Activated gamma-delta T cell (primary cell): Measurements from ENCODE around the gene CTSO.
"Not testable (repeated sequence)": the region's sequence is repeated elsewhere in the genome, so short reads cannot be mapped to it uniquely, and the experiment has no call there.

Experiments
- DNase-seq: peaks from one replicate; lab custom pipeline; 2025; lab: John Stamatoyannopoulos, UW

CTSO gene

DNA sequence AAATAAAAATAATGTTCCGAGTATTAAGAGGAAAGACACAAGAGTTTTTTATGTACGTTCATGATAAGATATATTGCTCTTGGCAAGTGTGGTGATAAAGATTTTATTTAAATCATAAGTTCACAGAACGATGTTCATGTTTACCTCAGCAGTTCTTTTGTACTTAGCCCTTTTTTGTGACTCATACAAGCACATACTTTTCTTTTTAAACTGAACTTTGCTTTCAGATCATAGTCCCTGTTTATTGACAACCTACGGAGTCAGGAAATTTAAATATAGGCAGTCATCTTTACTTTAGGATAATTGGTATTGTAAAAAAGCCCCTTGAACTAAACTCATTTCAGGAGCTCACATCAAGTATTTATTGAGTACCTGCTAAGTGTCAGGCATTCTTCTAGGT, 1.3 kb upstream of the CTSO start:
- DNase-seq = no peak

DNA sequence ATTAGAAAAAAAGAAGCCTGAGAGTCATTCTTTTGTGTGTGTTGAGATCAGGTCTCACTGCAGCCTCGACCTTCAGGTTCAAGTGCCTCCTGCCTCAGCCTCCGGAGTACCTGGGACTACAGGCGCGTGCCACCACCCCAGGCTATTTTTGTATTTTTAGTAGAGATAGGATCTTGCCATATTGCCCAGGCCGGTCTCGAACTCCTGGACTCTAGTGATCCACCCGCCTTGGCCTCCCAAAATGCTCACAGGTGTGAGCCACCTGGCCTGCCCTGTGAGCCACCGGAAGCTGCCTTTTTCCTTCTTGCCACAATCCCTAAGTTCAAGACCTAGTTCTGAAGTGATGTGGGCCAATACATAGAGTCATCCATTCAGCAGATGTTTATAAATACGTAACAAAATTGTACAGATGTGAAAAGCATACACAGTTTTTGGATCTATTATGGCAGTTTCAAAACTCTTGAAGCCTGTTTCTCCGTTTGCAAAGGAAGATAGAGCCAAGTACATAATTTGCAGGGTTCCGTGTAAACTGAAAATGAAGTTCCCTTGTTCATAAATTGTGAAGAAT, 536 bp upstream of the CTSO start:
- DNase-seq = no peak

DNA sequence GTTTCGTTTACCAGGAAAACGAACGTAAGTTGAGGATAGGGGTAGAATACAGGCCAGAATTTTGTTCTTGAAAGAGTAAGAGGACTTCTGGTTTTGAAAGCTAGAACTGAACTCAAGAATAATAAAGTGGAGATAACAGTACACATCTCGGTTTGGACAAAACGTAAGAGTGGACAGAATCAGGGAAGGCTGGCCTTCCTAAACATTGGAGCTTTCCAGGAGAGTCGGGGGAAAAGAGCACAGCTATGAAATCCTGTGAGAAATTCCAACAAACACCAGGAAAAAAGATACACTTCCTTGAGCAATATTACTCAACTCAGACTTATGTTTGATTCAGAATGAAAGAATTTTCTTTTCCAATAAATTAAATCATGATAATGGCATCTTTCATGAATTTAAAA, 1.2 kb downstream of the CTSO start:
- DNase-seq = no peak

DNA sequence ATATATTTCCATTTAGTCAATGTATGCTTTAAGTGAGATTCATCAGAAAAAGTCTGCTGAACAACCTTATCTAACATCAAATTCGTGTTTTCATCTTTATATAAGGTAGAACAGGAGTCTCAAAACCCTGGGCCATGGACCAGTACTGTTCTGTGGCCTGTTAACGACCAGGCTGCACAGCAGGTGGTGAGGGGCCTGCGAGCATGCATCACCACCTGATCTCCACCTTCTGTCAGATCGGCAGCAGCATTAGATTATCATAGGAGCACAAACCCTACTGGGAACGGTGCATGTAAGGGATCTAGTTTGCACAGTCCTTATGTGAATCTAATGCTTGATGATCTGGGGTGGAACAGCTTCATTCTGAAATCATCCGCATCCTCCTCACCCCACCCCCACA, 3.2 kb downstream of the CTSO start:
- DNase-seq = no peak

DNA sequence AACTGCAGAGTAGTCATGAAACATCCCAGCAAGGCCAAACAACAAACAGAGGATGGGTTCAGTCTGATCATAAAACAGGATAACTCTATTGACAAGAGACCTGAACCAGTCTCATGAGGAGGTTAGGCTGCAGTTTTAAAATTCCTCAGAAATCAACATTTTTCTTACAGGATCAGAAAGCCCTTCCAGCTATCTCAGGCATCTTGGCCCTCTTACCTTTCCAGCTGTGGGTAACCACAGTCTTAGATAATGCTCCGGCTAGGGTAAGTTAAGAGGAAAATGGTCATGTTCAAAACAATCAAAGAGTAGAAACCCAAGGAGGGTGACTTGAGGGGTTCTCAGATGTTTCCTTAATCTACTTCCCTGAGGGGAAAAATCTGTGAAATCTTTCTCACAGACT, 5.1 kb downstream of the CTSO start:
- no peak for DNase-seq

DNA sequence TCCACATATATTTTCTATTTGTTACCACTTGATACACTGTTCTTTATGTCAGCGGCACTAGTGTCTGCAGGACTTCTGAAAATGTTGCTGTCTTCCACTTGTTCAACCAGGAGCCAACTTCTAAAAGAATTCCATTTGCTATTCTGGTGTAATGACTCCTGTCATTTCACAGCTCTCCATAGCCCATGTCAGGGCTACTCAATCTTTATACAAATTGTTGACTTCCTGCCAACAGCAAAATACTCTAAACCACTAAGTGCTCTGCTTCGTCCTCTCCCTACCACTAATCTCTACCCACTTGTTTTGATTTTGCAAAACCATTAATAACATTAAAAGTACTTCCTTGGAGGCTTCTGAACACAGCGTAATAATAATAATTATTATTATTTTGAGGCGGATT, 7.2 kb downstream of the CTSO start:
- no peak for DNase-seq

DNA sequence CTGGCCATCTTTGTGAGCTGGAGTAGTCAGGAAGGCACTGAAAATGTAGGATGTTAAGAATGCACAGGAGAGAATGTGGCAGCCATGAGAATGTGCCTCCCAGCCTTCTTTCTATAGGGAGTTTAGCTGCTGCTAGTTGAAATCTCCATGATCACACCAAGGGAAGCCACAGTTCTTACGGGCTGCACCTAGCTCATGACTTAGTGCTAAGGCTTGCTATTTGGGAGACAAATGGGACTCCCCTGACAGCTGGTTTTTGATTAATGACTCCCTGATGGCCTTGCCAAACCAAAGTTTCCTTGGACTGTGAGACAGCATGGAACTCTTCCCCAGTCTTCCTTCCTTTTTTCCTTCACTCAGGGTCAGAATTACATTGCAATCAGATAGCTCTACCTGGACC, 9.2 kb downstream of the CTSO start:
- DNase-seq = no peak

DNA sequence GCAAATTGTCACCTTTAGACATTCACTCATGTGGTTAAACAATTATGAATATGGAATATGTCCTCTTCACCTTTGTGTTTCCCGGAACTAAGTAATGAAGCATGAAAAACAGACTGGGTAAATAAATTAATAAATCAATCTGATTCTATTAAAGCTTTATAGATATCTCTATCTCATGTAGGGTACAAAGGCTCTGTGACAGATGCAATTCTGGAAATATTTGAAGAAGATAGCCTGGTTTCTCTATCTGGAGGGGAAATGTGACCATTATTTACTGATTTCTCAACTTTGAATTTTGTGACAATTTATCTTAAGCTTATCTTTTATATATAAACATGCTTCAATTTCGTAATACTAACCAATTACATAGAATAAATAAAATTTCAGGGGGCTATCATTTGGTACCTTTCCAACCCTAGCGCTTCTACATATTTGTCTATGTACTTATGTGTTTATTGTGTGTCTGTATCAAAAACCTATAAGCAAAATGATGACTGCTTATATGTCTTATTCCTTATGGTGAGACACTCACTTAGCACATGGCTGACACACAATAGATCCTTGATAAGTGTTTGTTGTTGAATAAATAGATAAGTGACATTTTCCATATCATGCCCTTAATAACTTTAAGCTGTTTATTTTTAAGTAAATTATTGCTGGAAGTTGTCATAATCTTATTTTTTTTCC, 9.9 kb downstream of the CTSO start:
- DNase-seq = no peak

DNA sequence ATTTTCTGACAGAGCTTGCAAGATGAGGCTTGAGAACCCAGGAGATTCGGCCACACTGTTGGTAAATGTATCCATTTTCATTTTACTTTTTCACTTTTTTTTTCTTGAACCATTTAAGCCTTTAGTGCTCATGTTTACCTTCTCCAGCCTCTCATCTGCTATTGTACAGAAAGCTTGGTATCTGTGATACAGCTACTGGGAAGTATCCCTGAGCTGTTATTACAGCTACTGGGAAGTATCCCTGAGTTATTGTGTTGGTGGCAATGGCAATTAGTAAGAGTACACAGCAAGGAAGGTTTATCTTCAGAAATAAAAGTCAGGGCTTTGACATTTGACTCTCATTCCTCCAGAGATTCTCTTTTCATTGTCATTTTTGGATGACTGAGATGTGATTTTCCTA, 11.8 kb downstream of the CTSO start:
- no peak for DNase-seq

DNA sequence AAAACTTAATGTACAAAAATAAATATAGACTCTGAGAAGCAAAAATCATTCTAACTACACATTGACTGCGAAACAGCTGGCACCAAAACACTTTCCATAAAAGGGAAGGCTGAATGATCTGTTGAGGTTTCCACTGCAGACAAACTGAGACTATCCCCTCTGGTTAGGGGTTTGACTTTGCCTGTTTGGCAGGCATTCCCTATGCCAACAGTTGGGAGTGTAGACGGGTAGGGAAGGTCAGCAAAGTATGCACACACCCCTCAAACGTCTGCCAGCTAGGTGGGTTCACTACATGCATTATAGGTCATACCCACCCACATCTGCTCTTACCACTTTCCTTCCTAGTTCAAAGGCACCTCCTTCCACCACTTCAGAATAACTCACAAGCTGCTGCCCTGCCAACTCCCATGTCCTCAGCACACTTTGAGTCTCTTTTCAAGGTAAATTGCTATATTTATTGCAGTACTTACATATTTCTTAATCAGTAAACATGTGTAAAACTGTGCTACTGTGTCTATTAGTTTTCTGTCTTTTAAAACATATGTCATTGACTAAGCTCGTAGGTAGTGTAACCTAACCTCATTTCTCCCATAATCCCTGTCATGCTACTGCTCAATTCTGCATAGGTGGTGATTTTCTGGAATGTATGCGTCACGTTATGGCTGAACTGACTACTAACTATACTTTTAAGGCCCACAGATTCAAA, 12.4 kb downstream of the CTSO start:
- DNase-seq = no peak

DNA sequence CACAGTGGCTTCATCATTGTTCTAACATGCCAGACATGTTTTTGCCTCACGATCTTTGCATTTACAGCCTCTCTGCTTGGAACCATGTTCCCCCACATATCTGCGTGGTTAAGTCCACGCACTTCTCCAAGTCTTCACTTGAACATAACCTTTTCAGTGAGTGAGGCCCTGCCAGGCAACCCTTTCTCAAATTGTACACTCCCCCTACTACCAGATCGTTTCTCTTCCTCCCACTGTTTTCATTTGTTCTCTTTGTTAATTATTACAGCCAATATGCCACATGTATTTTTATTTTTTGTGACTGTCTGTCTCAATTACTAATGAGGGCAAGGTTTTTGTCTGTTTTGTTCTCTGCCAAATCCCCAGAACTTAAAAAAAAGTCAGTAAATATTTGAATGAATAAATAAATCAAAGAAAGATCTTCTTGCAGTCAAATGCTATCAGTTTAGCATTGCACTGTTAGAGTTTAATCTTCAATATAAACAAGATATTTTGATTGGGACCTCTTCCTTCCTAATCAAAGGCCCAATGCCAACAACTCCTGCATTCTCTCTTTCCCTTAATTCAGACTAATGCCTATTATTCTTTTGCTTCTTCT, 18.2 kb downstream of the CTSO start:
- no peak for DNase-seq

DNA sequence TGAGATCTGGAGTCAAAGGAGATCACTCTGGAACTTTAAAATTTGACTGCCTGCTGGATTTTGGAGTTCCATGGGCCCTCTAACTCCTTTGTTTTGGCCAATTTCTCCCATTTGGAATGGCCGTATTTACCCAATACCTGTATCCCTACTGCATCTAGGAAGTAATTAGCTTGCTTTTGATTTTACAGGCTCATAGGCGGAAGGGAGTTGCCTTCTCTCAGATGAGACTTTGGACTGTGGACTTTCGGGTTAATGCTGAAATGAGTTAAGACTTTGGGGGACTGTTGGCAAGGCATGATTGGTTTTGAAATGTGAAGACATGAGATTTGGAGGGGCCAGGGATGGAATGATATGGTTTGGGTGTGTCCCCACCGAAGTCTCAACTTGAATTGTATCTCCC, 19.0 kb downstream of the CTSO start:
- DNase-seq = not testable (repeated sequence)

DNA sequence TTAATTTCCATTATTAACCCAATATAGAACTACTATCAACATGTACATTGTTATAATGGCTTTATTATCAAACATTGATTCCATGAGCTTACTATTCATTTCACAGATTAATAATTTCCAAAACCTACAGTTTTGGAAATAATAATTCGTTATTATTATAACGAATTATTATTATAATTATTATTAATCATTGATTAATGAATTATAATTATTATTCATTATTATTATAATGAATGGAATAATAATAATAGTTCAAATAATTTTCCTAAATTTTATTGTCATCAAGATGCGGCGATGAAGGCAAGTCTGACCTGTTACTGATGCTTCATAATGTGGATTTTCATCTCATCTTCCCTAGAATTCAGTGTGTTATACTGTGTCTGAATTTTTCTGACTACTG, 22.0 kb downstream of the CTSO start:
- no peak for DNase-seq

DNA sequence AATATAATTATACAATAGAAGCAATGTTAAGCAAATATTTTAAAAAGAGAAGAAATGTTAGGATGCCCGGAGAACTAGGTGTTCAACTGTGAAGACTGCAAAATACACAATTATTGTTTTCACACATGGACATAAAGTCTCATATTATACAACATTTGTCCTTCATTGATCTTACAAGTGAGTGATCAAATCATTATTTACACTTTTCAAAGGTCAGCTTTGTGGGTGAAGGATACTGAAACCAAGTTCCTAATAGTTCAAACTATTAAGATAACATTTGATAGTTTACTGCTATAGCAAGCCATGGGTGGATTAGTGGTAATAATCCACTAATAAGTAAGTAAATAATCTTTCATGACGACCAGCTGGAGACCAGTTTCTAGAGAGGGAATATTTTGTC, 23.3 kb downstream of the CTSO start:
- no peak for DNase-seq

DNA sequence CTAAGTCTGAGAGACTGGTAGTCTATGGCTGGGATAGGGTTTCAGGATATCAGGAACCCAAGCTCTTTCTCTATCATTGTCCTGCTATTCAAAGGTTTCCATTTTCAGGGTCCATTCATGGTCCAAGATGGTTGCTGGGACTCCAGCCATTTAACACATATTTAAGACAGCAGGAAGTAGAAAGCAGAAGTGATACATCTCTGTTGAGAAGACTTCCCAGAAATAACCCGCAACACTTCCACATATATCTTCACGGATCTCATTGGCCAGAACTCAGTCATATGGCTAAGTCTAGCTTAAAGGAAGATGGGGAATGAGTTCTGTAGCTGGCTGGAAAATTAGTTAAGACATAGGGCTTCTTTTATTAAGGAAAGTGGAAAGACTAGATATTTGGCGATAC, 23.8 kb downstream of the CTSO start:
- no peak for DNase-seq

DNA sequence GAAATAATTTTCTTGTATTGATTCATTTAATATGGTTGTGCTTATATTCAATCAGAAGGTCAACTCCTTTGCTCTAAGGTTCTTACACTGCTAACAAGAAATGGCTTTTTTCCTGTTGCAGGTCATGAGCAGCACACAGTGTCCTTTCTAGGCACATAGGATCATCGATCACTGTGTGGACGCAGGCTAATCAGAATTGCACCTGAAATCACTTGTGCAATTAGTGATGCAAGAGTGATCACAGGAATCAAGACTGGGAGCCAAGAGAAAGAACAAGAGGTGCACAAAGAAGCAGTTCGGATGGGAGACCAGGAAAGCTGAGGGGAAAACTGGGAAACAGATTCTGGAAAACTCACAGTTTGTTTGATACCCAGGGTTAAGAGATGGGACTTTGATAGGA, 29.0 kb downstream of the CTSO start:
- DNase-seq = no peak

DNA sequence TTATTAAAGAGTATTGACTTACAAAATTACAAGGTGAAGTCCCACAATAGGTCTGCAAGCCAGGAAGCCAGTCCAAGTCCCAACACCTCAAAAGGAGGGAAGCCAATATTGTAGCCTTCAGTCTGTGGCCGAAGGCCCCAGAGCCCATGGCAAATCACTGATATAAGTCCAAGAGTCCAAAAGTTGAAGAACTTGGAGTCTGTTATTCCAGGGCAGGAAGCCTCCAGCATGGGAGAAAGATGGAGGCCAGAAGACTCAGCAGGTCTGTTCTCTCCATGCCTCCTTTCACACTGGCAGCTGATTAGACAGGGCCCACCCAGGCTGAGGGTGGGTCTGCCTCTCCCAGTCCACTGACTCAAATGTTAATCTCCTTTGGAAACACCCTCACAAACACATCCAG, 32.1 kb downstream of the CTSO start:
- no peak for DNase-seq

DNA sequence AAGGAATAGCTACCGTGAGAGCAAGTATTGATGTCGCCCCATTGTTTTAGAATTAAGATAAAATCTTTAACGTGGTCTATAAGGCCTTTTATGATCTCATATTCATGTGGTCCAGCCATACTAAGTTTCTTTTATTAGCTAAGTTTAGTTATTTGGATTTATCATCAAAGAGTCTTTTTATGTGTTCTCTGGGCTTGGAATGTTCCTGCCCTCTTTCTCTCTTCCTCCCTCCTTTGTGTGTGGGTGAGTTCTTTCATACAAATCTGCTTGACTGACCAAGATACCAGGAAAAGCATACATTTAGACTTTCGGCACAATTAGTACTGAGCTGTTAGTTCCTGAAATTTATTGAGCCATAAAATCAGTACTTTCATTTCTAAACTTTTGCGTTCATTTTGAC, 38.9 kb downstream of the CTSO start:
- no peak for DNase-seq

DNA sequence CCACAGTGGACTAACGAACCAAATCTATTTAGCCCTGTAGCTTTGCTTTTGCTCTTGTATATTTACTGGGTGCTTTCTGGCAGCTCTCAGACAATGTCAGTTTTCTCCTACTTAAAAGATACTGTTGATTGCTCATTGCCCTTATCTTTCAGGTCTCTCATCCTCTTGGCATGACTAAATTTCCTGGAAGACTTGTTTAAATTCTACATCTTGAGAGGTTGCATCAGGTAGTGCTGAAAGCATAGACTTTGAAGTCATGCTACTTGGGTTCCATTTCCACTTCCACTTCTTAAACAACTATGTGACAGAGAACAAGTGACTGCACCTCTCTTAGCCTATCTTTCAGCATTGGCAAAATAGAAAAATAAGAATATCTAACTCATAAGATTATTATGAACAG, 41.8 kb downstream of the CTSO start:
- DNase-seq = no peak

DNA sequence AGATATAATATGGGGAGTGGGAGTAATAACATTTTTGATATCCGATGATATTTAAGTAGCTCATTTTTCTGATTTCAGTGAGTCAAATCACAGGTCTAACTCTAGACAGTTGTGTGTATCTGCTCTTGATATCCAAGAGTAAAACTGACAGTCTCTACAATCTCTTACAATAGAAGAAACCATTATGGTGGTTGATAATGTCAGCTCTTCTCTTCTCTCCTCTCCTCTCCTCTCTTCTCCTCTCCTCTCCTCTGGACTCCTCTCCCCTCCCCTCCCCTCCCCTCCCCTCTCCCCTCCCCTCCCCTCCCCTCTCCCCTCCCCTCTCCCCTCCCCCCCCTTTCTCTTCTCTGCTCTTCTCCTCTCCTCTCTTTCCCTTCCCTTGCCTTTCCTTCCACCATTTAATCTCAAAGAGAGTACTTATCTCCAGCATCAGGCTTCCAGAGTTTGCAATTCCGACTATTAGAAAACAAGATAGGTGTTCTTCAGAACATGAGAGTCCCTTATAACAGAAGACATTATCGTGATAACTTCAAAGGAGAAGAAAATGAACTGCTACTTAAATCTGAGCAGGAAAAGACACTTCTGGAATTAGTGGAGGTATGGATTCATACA, 43.9 kb downstream of the CTSO start:
- no peak for DNase-seq

DNA sequence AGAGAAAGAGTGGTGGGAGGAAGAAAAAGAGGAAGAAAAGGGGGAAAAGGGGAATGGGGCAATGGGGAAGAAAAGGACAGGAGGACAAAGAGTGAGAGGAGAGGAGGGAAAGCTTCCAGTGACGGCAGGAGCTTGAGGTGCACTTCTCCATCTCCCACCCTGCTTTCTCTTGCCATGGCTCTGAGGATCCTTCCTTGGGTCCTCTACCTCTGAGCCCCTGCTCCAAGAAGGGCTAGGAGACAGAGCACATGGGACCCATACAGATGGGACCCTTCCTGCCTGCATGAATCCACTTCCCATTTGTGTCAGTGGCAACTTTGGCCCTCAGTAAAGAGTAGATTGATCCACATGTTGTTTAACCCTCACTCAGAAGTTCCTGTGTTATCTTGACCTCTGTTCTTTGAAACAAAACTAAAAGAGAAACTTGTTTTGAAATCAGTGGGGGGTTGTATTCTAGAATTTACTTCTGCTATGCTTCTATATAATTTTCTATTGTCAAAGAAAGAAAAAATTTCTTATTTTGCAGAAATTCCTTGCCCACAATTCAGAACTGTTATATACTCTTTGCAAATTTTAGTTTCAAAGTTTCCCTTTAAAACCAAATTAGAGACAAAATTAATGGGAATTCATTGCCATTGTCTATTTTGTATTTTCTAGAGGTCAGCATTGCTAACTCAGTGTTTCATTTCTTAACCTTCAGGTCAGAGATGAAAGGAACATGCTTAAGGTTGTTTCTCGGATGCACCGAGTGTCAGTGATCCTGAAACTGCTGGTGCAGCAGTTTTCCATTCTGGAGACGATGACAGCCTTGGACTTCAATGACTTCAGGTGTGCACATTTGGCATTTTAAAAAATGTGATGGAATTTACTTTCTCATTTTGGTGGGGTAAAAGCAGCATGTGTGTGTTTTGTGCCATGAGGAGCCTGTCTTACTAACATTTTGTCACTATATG, 45.2 kb downstream of the CTSO start:
- no peak for DNase-seq

DNA sequence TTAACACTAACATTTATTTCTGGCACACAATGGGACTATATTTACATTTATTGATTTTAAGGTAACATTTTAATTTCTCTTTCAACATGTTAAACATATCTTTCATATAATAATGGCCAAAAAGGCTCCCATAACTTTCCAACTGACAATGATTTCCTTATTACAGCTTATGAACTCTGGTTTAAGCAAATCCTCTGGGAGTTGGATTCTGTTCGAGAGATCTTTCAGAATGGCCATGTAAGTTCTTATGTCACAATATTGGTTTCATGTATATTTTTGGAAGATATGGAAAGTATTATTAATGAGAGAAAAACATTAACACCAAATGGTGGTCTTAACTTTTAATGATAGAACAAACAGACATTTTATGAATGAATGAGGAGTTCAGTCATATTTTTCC, 46.1 kb downstream of the CTSO start:
- DNase-seq = no peak
